GM21367 (cell line): ENCODE results near the gene MGAT4C.

Experiments
- ATAC-seq: cut with Tn5 transposase; IDR thresholded peaks from one replicate; pipeline ENCODE4 v1.9.1; 2021; ENCODE audit not compliant: unreplicated experiment

Gene MGAT4C

GRCh38 chr12:86230516-86231146, 25.6 kb downstream of the MGAT4C start:
- no peak for ATAC-seq

DNA sequence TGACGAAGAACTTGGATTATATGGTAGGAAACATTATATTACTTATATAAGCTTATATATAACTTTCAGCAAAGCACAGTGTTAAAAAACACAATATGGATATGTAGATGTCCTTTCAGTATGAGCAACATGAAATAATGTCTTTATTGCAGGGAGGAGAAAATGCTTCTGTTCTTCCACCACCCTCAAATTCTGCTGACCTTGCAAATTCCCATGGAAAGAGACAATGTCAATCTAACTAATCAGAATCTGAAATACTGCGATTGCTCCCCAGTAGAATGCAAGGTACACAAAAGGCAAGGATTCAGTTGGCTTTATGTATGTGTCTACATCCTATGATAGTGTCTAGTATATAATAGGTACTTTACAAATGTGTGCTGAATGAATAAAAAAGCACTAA, 26.4 kb downstream of the MGAT4C start:
- no peak for ATAC-seq

GRCh38 chr12:86228656-86229055, 27.5 kb downstream of the MGAT4C start:
- no peak for ATAC-seq

- no peak for ATAC-seq
These were observed 29.7 kb downstream of the MGAT4C start for GRCh38 chr12:86226481-86226880.

DNA sequence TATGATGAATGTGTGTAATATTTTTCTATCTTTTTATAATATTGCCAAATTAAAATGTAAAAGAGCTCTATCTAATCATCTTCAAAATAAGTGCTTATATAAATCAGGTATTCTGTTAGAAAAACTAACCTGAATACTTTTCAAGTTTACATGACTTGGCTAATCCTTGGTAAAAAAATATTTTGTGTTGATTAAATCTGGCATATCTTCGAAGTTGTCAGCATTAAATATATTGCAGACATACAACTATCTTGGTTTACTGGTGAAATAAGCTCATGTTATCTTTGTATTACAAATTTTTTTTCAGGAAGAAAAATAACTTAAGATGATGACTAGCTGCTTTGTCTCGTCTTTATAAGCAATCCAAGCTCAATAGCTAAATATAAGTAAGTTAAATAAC, 39.6 kb downstream of the MGAT4C start:
- no peak for ATAC-seq

DNA sequence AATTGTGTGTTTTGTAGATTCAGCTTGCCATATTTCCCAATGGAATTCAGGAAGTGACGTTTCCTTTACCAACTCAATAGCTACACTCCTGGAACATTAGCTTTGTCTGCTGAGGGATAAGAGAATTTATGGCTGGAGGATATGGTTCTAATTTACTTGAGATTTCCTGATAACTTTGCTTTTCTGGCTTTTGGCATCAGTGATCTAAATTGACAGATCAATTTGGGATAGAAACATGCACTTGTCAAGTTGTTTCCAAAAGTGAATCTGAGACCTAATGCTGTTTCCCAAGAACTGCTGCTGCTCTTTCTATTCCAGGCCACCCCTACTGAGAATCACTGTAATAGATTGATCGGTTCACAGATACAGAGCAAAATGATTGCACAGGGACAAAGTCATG, 43.2 kb downstream of the MGAT4C start:
- ATAC-seq, result no peak

DNA sequence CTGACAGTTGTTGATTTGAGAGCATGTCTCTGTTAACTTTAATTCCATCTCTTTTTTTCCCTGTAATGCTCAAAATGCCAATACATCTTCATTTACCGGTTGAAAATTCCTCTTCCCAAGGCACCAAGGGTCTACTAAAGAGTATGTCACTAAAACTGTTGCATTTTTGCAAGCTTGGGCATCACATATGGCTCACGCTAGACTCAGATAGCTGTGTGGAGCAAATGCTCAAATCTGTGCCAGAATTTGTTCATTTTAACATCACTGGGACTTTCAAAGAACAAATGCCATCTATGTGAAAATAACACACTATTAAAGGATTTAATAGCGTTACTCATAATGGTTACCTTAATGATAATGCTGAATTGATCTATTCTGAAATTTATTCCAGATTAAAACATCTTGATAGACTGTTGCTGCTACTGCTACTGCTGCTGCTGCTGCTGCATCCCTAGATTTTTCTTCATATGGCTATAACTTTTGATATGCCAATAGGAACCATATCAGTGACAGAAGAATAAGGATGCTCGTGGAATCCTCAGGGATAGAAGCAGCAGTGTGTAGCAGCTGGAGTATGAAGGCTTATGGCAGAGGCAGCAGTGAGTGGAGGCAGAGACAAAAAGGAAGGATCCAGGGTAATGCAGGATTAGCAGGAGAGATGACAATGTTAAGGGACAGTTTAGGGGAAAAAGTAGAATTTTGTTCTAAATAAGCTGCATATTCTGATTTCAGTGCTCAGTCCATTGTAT, 57.3 kb downstream of the MGAT4C start:
- ATAC-seq, result no peak

- ATAC-seq, result no peak
These were observed 59.7 kb downstream of the MGAT4C start for GRCh38 chr12:86196465-86196864.

GRCh38 chr12:86194721-86195120, 61.5 kb downstream of the MGAT4C start:
- ATAC-seq, result no peak

GRCh38 chr12:86193931-86194330, 62.3 kb downstream of the MGAT4C start:
- ATAC-seq, result no peak

GRCh38 chr12:86188226-86188625, 68.0 kb downstream of the MGAT4C start:
- ATAC-seq, result no peak

- no peak for ATAC-seq
These were observed 69.7 kb downstream of the MGAT4C start for GRCh38 chr12:86186449-86186848.

DNA sequence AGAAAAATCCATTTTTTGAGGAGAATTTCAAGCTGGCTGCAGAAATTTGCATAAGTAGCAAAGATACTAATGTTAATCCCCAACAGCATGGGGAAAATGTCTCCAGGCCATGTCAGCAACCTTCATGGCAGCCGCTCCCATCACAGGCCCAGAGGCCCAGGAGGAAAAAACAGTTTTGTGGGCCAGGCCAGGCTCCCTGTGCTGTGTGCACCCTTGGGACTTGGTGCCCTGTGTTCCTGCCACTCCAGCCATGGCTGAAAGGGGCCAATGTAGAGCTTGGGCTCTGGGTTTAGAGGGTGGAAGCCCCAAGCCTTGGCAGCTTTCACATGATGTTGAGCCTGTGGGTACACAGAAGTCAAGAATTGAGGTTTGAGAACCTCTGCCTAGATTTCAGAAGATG, 76.3 kb downstream of the MGAT4C start:
- no peak for ATAC-seq

DNA sequence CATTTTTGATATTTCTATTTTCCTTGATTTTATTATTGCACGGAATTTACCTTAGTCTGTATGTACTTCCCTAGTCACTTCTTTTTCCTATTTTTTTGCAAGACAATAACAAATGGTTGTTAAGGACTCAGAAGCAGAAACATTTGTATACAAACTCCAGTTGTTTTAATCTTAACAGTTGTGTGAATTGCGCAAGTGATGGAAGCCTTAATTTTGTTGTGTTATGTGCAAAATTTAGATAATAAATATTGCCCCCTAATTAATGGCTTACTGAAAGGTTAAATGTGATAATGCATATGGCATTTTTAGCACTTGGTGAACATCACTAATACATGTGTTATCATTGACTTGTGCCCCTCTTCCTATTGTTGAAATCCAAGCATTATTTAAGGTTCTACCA, 82.0 kb downstream of the MGAT4C start:
- no peak for ATAC-seq

DNA sequence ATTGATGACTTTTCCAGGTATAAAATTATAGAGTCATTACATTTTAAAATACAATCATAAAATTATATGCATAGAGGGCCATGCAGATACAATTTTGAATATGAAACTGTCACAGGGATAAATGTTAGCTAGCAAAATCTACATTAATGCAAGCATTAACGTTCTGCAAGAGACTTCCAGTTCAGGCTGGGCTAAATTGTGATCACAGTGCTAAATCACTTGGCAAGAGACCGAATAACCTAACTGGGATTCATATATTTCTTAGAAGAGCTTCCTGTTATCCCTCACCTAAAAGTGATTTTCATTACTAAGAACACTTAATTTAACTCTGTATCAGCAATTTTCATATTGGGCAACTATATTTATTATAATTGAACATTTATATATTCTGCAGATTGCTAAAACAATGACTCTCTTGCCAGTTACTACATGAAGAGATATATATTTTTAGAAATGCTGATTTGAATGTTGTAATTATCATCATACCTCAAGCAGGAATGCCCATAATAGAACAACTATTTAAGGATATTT, 83.2 kb downstream of the MGAT4C start:
- ATAC-seq, result no peak

GRCh38 chr12:86170051-86170450, 86.1 kb downstream of the MGAT4C start:
- ATAC-seq, result no peak

GRCh38 chr12:86158956-86159355, 97.2 kb downstream of the MGAT4C start:
- no peak for ATAC-seq

- no peak for ATAC-seq
These were observed 101.6 kb downstream of the MGAT4C start for GRCh38 chr12:86154620-86155019.

GRCh38 chr12:86148612-86149011, 107.6 kb downstream of the MGAT4C start:
- ATAC-seq, result no peak

- no peak for ATAC-seq
These were observed 108.1 kb downstream of the MGAT4C start for GRCh38 chr12:86148071-86148470.

DNA sequence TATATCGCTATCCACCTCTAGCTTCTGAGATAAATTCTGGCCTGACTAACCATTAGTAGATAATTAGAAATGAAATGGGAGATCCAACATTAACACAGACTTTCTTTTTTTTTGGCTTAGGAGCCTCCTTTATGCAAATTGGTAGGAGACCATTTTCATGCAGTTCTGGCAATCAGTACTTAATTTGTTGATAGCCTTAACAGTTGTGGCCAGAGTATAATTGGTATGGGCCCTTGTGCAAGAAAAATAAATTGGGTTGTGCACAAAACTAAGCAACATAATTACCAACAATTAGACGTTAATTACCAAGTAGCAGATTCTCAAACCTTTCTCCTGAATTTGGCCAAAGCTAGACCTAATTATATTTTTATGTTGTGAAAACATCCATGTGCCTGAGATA, 111.0 kb downstream of the MGAT4C start:
- ATAC-seq, result no peak

- ATAC-seq, result no peak
These were observed 113.0 kb downstream of the MGAT4C start for GRCh38 chr12:86143162-86143561.

DNA sequence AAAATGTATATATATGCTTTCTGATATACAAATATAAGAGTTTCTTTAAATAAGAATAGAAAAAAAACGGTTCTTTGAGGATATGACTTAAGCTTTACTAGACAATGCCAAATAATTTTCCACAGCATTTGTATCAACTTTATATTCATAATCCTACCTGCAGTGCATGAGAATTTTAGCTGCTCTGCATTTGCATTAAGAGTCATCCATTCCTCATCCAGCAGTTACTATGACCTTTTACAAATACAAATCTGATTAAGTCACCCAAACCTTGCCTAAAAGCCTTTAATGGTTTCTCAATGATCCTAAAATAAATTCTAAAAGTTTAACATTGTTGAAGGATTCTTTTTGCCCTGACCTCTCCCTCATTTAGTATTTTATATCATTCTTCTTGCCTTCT, 116.5 kb downstream of the MGAT4C start:
- no peak for ATAC-seq
